Measurements from ENCODE around the gene ULBP2. TPM values are rescaled to one million over a fixed set of nuclear protein-coding genes. Genes with fewer than 3 reads are reported as not detected.

ULBP2 gene, protein sequence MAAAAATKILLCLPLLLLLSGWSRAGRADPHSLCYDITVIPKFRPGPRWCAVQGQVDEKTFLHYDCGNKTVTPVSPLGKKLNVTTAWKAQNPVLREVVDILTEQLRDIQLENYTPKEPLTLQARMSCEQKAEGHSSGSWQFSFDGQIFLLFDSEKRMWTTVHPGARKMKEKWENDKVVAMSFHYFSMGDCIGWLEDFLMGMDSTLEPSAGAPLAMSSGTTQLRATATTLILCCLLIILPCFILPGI
- total RNA-seq = 1 to 10 TPM in 1 of 5 experiments, under 1 TPM in 3, not detected in 1; 0.27 to 1.0 (median 0.65) TPM
- under 1 TPM in 1 of 2 donors, not detected in 1; 0.56 TPM for polyA plus RNA-seq
- total RNA-seq = 13.7 reads per million, percentile 42 among the genes with 10 or more reads in this experiment

DNA sequence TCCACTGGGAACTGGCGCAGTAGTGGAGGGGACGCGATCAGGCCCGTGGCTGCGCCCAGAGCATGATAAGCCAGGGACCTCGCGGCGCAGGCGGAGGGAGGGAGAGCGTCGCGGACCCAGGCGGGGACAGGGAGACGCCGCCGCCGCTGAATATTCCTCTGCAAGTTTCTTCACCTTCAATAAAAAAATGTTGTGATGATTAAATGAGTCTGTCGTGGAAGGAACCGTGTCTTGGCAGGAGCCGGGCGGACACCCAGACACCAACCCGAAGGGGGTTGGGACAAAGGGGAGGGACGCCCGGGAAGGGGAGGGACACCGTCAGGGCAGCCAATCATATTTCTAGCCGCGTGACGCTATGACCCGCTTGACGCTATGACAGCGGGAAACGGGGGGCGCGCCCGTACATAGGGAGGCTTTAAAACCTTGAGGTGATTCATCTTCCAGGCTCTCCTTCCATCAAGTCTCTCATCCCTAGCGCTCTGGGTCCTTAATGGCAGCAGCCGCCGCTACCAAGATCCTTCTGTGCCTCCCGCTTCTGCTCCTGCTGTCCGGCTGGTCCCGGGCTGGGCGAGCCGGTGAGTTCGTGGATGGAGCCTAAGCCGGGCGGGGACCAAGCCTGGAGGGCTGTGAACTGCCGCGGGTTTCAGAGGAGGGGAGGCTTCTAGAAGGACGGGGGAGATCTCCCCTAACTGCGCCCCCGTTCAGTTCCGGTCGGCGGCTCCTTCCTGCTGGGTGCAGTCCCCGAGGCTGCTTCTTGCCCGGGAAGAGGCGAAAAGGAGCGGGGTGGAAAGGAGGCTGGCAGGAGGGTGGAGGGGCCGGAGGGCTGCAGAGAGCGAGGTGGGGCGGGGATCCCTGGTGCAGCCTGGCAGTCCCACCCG, at the start of gene ULBP2:
Gene ULBP2, plus strand, starts transcription at position 432 of the 878 bp plus-strand sequence. Its CDS starts 59 bp downstream, at position 491.
- peaks cover 31 to 82% (median 44%) of the 10 kb centered on the region in 5 donors for H3K27me3 Mint-ChIP-seq
- Histone ChIP-seq H3K4me1 (ENCODE audit: control insufficient read depth in 2 of 2, insufficient read depth in 2 of 2, low read length in 2 of 2) (peaks cover 14 to 20% of the 10 kb centered on the region in 2 donors), H3K4me3 (ENCODE audit: low read length) (peak within 1 kb of the TSS; percentile 58), H3K27me3 (ENCODE audit: control insufficient read depth in 2 of 2, insufficient read depth in 2 of 2, low read length in 2 of 2) (peaks cover 25 to 35% of the 10 kb centered on the region in 2 donors), H3K27ac (ENCODE audit: low read depth, low read length) (peak within 1 kb of the TSS; percentile 9), H3K36me3 (ENCODE audit: control insufficient read depth in 2 of 3, insufficient read depth in 3 of 3, low read length in 3 of 3) (no peaks in the 10 kb centered on the region), H3K9me3 (ENCODE audit: control insufficient read depth in 2 of 3, low read length in 3 of 3) (no peaks in the 10 kb centered on the region)
- ChIA-PET POLR2A (no interaction called here), CTCF (no interaction called here)
- peak within 1 kb of the TSS; percentile 78 to 96 (median 94) for H3K4me3 Mint-ChIP-seq
- peaks cover 0 to 5% (median 1%) of the 10 kb centered on the region in 5 donors for H3K36me3 Mint-ChIP-seq
- ATAC-seq (peak; percentile 94), DNase-seq (peak; percentile 69 to 94 (median 80))
- H3K4me1 Mint-ChIP-seq = peaks cover 13 to 40% (median 31%) of the 10 kb centered on the region in 7 donors
- H3K27ac Mint-ChIP-seq = peak within 1 kb of the TSS; percentile 74 to 91 (median 85)
- peaks cover 0 to 2% (median 0%) of the 10 kb centered on the region in 11 donors for H3K9me3 Mint-ChIP-seq
- intact Hi-C loops (cut with micrococcal nuclease) = loop anchor here (1.0 to 5.0 kb wide), 5 partner anchors 21 to 925 kb away; partner anchors contain the start of genes ULBP1 (in 2 of the 2), LRP11 (in 1 of the 2), MTHFD1L (in 1 of the 2) and NUP43 (in 1 of the 2)

DNA sequence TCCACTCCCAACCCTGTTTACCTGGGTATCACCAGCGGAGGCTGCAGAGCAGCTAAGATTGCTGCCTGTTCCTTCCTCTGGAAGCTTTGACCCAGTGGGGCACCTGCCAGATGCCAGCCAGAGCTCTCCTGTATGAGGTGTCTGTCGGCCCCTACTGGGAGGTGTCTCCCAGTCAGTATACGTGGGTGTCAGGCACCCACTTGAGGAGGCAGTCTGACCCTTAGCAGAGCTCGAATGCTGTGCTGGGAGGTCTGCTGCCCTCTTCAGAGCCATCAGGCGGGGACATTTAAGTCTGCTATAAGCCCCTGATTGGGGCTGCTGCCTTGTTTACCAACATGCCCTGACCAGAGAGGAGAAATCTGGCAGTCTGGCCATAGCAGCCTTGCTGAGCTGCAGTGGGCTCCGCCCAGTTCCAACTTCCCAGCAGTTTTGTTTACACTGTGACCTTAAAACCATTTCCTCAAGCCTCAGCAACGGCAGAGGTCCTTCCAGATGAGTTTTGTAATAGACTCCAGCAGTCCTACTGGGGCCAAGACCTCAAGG, 46.7 kb upstream of the ULBP2 start:
- Histone ChIP-seq H3K9me3 (ENCODE audit: control insufficient read depth in 2 of 3, low read length in 3 of 3) (no peaks in the 10 kb centered on the region), H3K27ac (ENCODE audit: low read depth, low read length) (no peak overlapping the region), H3K4me3 (ENCODE audit: low read length) (no peak overlapping the region), H3K4me1 (ENCODE audit: control insufficient read depth in 2 of 2, insufficient read depth in 2 of 2, low read length in 2 of 2) (peaks cover 0 to 9% of the 10 kb centered on the region in 2 donors), H3K27me3 (ENCODE audit: control insufficient read depth in 2 of 2, insufficient read depth in 2 of 2, low read length in 2 of 2) (no peaks in the 10 kb centered on the region), H3K36me3 (ENCODE audit: control insufficient read depth in 2 of 3, insufficient read depth in 3 of 3, low read length in 3 of 3) (no peaks in the 10 kb centered on the region)
- no peak overlapping the region for H3K27ac Mint-ChIP-seq
- H3K36me3 Mint-ChIP-seq = no peaks in the 10 kb centered on the region
- intact Hi-C loops (cut with micrococcal nuclease) = no loop called here
- peaks cover 3 to 35% (median 6%) of the 10 kb centered on the region in 5 donors for H3K27me3 Mint-ChIP-seq
- ChIA-PET CTCF (no interaction called here), POLR2A (no interaction called here)
- no peaks in the 10 kb centered on the region for H3K9me3 Mint-ChIP-seq
- H3K4me1 Mint-ChIP-seq = peaks cover 9 to 29% (median 11%) of the 10 kb centered on the region in 7 donors
- H3K4me3 Mint-ChIP-seq = no peak overlapping the region
- ATAC-seq (no peak), DNase-seq (peak in 1 of 9 donors; percentile 16)

DNA sequence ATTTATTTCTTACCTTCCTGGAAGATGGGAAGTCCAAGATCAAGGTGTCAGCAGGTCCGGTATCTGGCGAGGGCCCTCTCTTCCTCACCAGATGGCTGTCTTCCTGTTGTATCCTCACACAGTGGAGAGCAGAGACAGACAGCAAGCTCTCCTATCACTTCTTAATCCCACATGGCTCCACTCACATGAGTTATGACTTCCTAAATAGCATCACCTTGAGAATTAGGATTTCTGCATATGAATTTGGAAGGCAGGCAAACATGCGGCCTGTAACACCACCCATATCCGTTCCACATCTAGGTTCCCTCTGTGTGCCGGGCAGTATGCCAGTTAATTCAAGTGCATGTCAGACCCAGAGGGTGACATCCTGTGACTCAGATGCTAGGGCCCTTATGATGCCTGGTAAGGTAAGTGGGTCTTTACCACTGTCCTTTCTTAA, 46.0 kb upstream of the ULBP2 start:
- no peaks in the 10 kb centered on the region for H3K9me3 ChIP-seq (ENCODE audit: control insufficient read depth in 2 of 3, low read length in 3 of 3)
- no peaks in the 10 kb centered on the region for H3K36me3 Mint-ChIP-seq
- peak; percentile 80 for ATAC-seq
- H3K4me1 Mint-ChIP-seq = peaks cover 9 to 29% (median 11%) of the 10 kb centered on the region in 7 donors
- H3K4me3 Mint-ChIP-seq = no peak overlapping the region
- H3K27ac ChIP-seq (ENCODE audit: low read depth, low read length) = no peak overlapping the region
- intact Hi-C loops (cut with micrococcal nuclease) = loop anchor here in 1 of 2 donors (1.0 kb wide), 1 partner anchor 27 kb away; the partner anchor contains the start of gene RAET1G
- CTCF ChIA-PET = interaction anchor here (1.2 kb wide), 1 partner anchor 22 kb away, joined by 3 read pairs; no protein-coding TSS in a partner anchor
- POLR2A ChIA-PET = no interaction called here
- peak in 7 of 9 donors; percentile 22 to 62 (median 52) for DNase-seq
- H3K4me3 ChIP-seq (ENCODE audit: low read length) = no peak overlapping the region
- no peaks in the 10 kb centered on the region for H3K36me3 ChIP-seq (ENCODE audit: control insufficient read depth in 2 of 3, insufficient read depth in 3 of 3, low read length in 3 of 3)
- H3K27ac Mint-ChIP-seq = peak overlapping the region in 1 of 9 donors; percentile 40
- peaks cover 3 to 32% (median 6%) of the 10 kb centered on the region in 5 donors for H3K27me3 Mint-ChIP-seq
- H3K27me3 ChIP-seq (ENCODE audit: control insufficient read depth in 2 of 2, insufficient read depth in 2 of 2, low read length in 2 of 2) = no peaks in the 10 kb centered on the region
- H3K9me3 Mint-ChIP-seq = no peaks in the 10 kb centered on the region
- peaks cover 0 to 9% of the 10 kb centered on the region in 2 donors for H3K4me1 ChIP-seq (ENCODE audit: control insufficient read depth in 2 of 2, insufficient read depth in 2 of 2, low read length in 2 of 2)

DNA sequence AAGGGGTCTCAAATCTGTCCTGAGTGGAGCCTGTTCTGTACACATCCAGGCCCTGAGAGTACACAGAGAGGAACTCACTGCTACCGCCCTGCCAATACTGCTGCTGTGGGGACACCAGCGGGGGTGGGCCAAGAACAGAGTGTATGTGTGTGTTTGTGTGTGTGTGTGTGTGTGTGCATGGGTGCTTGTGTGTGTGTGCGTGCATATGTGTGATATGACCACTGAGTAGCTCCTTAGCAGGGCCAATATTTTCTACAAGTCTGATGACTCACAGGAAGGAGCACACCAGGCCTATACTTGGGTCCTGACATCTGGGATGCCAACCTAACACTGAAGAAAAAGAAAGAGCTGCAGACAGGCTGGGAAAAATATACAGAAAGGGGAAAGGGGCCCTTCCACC, 45.3 kb upstream of the ULBP2 start:
- Mint-ChIP-seq H3K4me1 (peaks cover 8 to 26% (median 11%) of the 10 kb centered on the region in 7 donors), H3K9me3 (no peaks in the 10 kb centered on the region), H3K27ac (no peak overlapping the region), H3K4me3 (no peak overlapping the region), H3K27me3 (peaks cover 3 to 29% (median 6%) of the 10 kb centered on the region in 5 donors), H3K36me3 (no peaks in the 10 kb centered on the region)
- peak in 1 of 9 donors; percentile 8 for DNase-seq
- intact Hi-C loops (cut with micrococcal nuclease) = loop anchor here in 1 of 2 donors (1.0 kb wide), 1 partner anchor 27 kb away; the partner anchor contains the start of gene RAET1G
- ChIA-PET CTCF (interaction anchor here (1.2 kb wide), 1 partner anchor 21 kb away, joined by 3 read pairs; no protein-coding TSS in a partner anchor), POLR2A (no interaction called here)
- Histone ChIP-seq H3K4me3 (ENCODE audit: low read length) (no peak overlapping the region), H3K27me3 (ENCODE audit: control insufficient read depth in 2 of 2, insufficient read depth in 2 of 2, low read length in 2 of 2) (no peaks in the 10 kb centered on the region), H3K36me3 (ENCODE audit: control insufficient read depth in 2 of 3, insufficient read depth in 3 of 3, low read length in 3 of 3) (no peaks in the 10 kb centered on the region), H3K9me3 (ENCODE audit: control insufficient read depth in 2 of 3, low read length in 3 of 3) (no peaks in the 10 kb centered on the region), H3K27ac (ENCODE audit: low read depth, low read length) (no peak overlapping the region), H3K4me1 (ENCODE audit: control insufficient read depth in 2 of 2, insufficient read depth in 2 of 2, low read length in 2 of 2) (peaks cover 0 to 9% of the 10 kb centered on the region in 2 donors)
- ATAC-seq = peak; percentile 34

DNA sequence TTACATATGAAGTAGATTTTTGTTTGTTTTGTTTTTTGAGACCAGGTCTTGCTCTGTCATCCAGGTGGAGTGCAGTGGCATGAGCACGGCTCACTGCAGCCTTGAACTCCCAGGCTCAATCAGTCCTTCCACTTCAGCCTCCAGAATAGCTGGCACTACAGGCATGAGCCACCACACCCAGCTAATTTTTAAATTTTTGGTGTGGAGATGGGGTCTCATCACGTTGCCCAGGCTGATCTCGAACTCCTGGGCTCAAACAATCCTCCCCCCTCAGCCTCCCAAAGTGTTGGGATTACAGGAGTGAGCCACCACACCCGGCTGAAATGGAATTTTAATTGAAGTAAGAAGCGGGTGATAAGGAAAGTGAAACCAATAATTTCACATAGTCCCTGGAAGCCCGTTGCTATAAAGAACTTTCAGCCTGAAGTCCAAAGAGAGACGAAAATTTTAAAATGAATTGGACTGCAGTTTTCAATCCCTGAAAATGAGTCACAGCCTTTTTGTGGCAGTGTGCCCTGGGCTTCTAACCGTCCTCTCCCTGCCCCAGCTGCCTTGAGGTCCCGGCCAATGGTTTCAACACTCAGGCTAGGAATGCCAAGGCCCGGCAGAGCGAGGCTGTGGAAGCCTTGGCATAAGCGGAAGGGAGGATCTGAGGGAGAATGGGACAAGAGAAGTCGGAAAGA, 44.7 kb upstream of the ULBP2 start:
- Histone ChIP-seq H3K36me3 (ENCODE audit: control insufficient read depth in 2 of 3, insufficient read depth in 3 of 3, low read length in 3 of 3) (no peaks in the 10 kb centered on the region), H3K4me1 (ENCODE audit: control insufficient read depth in 2 of 2, insufficient read depth in 2 of 2, low read length in 2 of 2) (peaks cover 0 to 9% of the 10 kb centered on the region in 2 donors), H3K27me3 (ENCODE audit: control insufficient read depth in 2 of 2, insufficient read depth in 2 of 2, low read length in 2 of 2) (no peaks in the 10 kb centered on the region), H3K9me3 (ENCODE audit: control insufficient read depth in 2 of 3, low read length in 3 of 3) (no peaks in the 10 kb centered on the region), H3K27ac (ENCODE audit: low read depth, low read length) (no peak overlapping the region), H3K4me3 (ENCODE audit: low read length) (no peak overlapping the region)
- Mint-ChIP-seq H3K36me3 (no peaks in the 10 kb centered on the region), H3K9me3 (no peaks in the 10 kb centered on the region), H3K27me3 (peaks cover 3 to 34% (median 6%) of the 10 kb centered on the region in 5 donors), H3K4me3 (no peak overlapping the region), H3K27ac (no peak overlapping the region), H3K4me1 (peaks cover 8 to 24% (median 11%) of the 10 kb centered on the region in 7 donors)
- ChIA-PET CTCF (interaction anchor here (1.2 kb wide), 1 partner anchor 20 kb away, joined by 3 read pairs; no protein-coding TSS in a partner anchor), POLR2A (no interaction called here)
- ATAC-seq (no peak), DNase-seq (peak in 1 of 9 donors; percentile 18)
- intact Hi-C loops (cut with micrococcal nuclease) = no loop called here
